Activated naive CD8-positive, alpha-beta T cell treated with anti-CD3 and anti-CD28 coated beads, Interleukin-2, amount 10 ng/mL, durations not matched to agents 7 days and 5 days (primary cell): ENCODE results near the gene BACH1. TPM values are rescaled to one million over a fixed set of nuclear protein-coding genes. Genes with fewer than 3 reads are reported as not detected.
"Not testable (repeated sequence)": the region's sequence is repeated elsewhere in the genome, so short reads cannot be mapped to it uniquely, and the experiment has no call there.

Experiments
- ATAC-seq: fragments of 150-1000 bp; cut with Tn5 transposase; one replicate; pipeline ENCODE4 v1.10.0; 2021; ENCODE audit warnings: low read depth, moderate library complexity
- POLR2A ChIA-PET: fragments of 350-600 bp; sonication (Branson Sonifier 250); formaldehyde crosslinking; loops from one replicate; lab custom pipeline; 2021; ENCODE audit warnings: antibody characterized with exemption; lab: Charles Lee
- DNase-seq: peaks from one replicate; pipeline ENCODE4 v3.0.0; 2021
- H3K27ac Mint-ChIP-seq: one replicate; pipeline ENCODE4 v1.8.0; 2022; ENCODE audit warnings: mild to moderate bottlenecking, mixed read lengths
- H3K27me3 Mint-ChIP-seq: one replicate; pipeline ENCODE4 v1.8.0; 2022; ENCODE audit warnings: mild to moderate bottlenecking, moderate library complexity, mixed read lengths
- H3K36me3 Mint-ChIP-seq: one replicate; pipeline ENCODE4 v1.8.0; 2021; ENCODE audit warnings: mild to moderate bottlenecking, mixed read lengths
- H3K4me1 Mint-ChIP-seq: one replicate; pipeline ENCODE4 v1.8.0; 2021; ENCODE audit warnings: mixed read lengths
- H3K4me3 Mint-ChIP-seq: one replicate; pipeline ENCODE4 v1.8.0; 2022; ENCODE audit warnings: mild to moderate bottlenecking, moderate library complexity, mixed read lengths
- H3K9me3 Mint-ChIP-seq: one replicate; pipeline ENCODE4 v1.8.0; 2021; ENCODE audit warnings: mixed read lengths
- total RNA-seq, 2 experiments: library from RNA; stranded (reverse); gene quantifications; one replicate each; pipeline ENCODE4 v1.2.3, GENCODE V29; 2021

Gene BACH1
- total RNA-seq, 2 experiments from 2014 or later = 33.2 to 35.0 TPM

GRCh38 chr21:29267666-29268065 is 31.1 kb upstream of the BACH1 start:
- H3K9me3 Mint-ChIP-seq = peaks cover 3% of the 10 kb centered on the region
- ATAC-seq (no peak), DNase-seq (no peak)
- H3K27me3 Mint-ChIP-seq = peaks cover 4% of the 10 kb centered on the region
- no peak overlapping the region for H3K27ac Mint-ChIP-seq
- H3K36me3 Mint-ChIP-seq = no peaks in the 10 kb centered on the region
- peaks cover 1% of the 10 kb centered on the region for H3K4me1 Mint-ChIP-seq
- no peak overlapping the region for H3K4me3 Mint-ChIP-seq
- POLR2A ChIA-PET = no interaction called here

GRCh38 chr21:29271927-29272333 is 26.8 kb upstream of the BACH1 start:
- H3K36me3 Mint-ChIP-seq = no peaks in the 10 kb centered on the region
- POLR2A ChIA-PET = no interaction called here
- no peak overlapping the region for H3K27ac Mint-ChIP-seq
- H3K27me3 Mint-ChIP-seq = peaks cover 2% of the 10 kb centered on the region
- no peak for ATAC-seq
- no peaks in the 10 kb centered on the region for H3K9me3 Mint-ChIP-seq
- no peaks in the 10 kb centered on the region for H3K4me1 Mint-ChIP-seq
- no peak for DNase-seq
- no peak overlapping the region for H3K4me3 Mint-ChIP-seq

GRCh38 chr21:29277442-29277841 is 21.3 kb upstream of the BACH1 start:
- H3K27ac Mint-ChIP-seq = no peak overlapping the region
- H3K27me3 Mint-ChIP-seq = peaks cover under 1% of the 10 kb centered on the region
- POLR2A ChIA-PET = no interaction called here
- no peaks in the 10 kb centered on the region for H3K4me1 Mint-ChIP-seq
- H3K9me3 Mint-ChIP-seq = peaks cover 4% of the 10 kb centered on the region
- DNase-seq (no peak), ATAC-seq (no peak)
- H3K36me3 Mint-ChIP-seq = peaks cover 4% of the 10 kb centered on the region
- no peak overlapping the region for H3K4me3 Mint-ChIP-seq

GRCh38 chr21:29279558-29279957 is 19.2 kb upstream of the BACH1 start:
- no peak overlapping the region for H3K4me3 Mint-ChIP-seq
- H3K9me3 Mint-ChIP-seq = peaks cover 8% of the 10 kb centered on the region
- no peaks in the 10 kb centered on the region for H3K27me3 Mint-ChIP-seq
- no peak overlapping the region for H3K27ac Mint-ChIP-seq
- ATAC-seq (no peak), DNase-seq (no peak)
- no peaks in the 10 kb centered on the region for H3K4me1 Mint-ChIP-seq
- POLR2A ChIA-PET = no interaction called here
- peaks cover 4% of the 10 kb centered on the region for H3K36me3 Mint-ChIP-seq

GRCh38 chr21:29281801-29282200 is 16.9 kb upstream of the BACH1 start:
- DNase-seq, H3K4me1 Mint-ChIP-seq, H3K36me3 Mint-ChIP-seq, ATAC-seq, H3K9me3 Mint-ChIP-seq, H3K27ac Mint-ChIP-seq, H3K4me3 Mint-ChIP-seq, POLR2A ChIA-PET, H3K27me3 Mint-ChIP-seq: not testable (repeated sequence)

GRCh38 chr21:29287383-29287782 is 11.3 kb upstream of the BACH1 start:
- POLR2A ChIA-PET = interaction anchor here (1.0 kb wide), 1 partner anchor 11 kb away, joined by 3 read pairs; no protein-coding TSS in a partner anchor
- no peak overlapping the region for H3K27ac Mint-ChIP-seq
- peaks cover 2% of the 10 kb centered on the region for H3K4me1 Mint-ChIP-seq

GRCh38 chr21:29288239-29288638 is 10.5 kb upstream of the BACH1 start:
- Mint-ChIP-seq H3K36me3 (peaks cover 2% of the 10 kb centered on the region), H3K27ac (no peak overlapping the region), H3K4me1 (peaks cover 2% of the 10 kb centered on the region), H3K9me3 (no peaks in the 10 kb centered on the region), H3K27me3 (peaks cover 3% of the 10 kb centered on the region), H3K4me3 (no peak overlapping the region)
- no peak for DNase-seq
- POLR2A ChIA-PET = interaction anchor here (1.0 kb wide), 1 partner anchor 10 kb away, joined by 3 read pairs; no protein-coding TSS in a partner anchor
- ATAC-seq = no peak

More at GRCh38 chr21:29287383-29287782, 11.3 kb upstream of the BACH1 start:
- DNase-seq (no peak), ATAC-seq (no peak)
- peaks cover 2% of the 10 kb centered on the region for H3K36me3 Mint-ChIP-seq
- H3K27me3 Mint-ChIP-seq = peaks cover 3% of the 10 kb centered on the region
- peaks cover 5% of the 10 kb centered on the region for H3K9me3 Mint-ChIP-seq
- H3K4me3 Mint-ChIP-seq = no peak overlapping the region

- Mint-ChIP-seq H3K4me3 (no peak overlapping the region), H3K27me3 (peaks cover 3% of the 10 kb centered on the region), H3K4me1 (peaks cover 2% of the 10 kb centered on the region), H3K36me3 (peaks cover 2% of the 10 kb centered on the region), H3K27ac (no peak overlapping the region), H3K9me3 (no peaks in the 10 kb centered on the region)
- POLR2A ChIA-PET = no interaction called here
- DNase-seq = no peak
- no peak for ATAC-seq
Observed at GRCh38 chr21:29289317-29289716, 9.4 kb upstream of the BACH1 start.

- peaks cover 1% of the 10 kb centered on the region for H3K36me3 Mint-ChIP-seq
- POLR2A ChIA-PET = interaction anchor here (1.2 kb wide), 1 partner anchor 9 kb away, joined by 3 read pairs; no protein-coding TSS in a partner anchor
- peaks cover 2% of the 10 kb centered on the region for H3K27me3 Mint-ChIP-seq
- peaks cover under 1% of the 10 kb centered on the region for H3K9me3 Mint-ChIP-seq
- ATAC-seq (no peak), DNase-seq (no peak)
- H3K4me3 Mint-ChIP-seq = no peak overlapping the region
- H3K4me1 Mint-ChIP-seq = peaks cover 2% of the 10 kb centered on the region
- no peak overlapping the region for H3K27ac Mint-ChIP-seq
Observed at GRCh38 chr21:29290240-29290639, 8.5 kb upstream of the BACH1 start.

- Mint-ChIP-seq H3K27me3 (no peaks in the 10 kb centered on the region), H3K27ac (no peak overlapping the region), H3K4me3 (no peak overlapping the region), H3K9me3 (peaks cover 1% of the 10 kb centered on the region), H3K36me3 (peaks cover 2% of the 10 kb centered on the region), H3K4me1 (peaks cover 4% of the 10 kb centered on the region)
- POLR2A ChIA-PET = no interaction called here
- ATAC-seq (no peak), DNase-seq (no peak)
Observed at GRCh38 chr21:29293495-29293894, 5.2 kb upstream of the BACH1 start.

GRCh38 chr21:29295066-29295650 is 3.6 kb upstream of the BACH1 start:
- peaks cover 1% of the 10 kb centered on the region for H3K9me3 Mint-ChIP-seq
- no peaks in the 10 kb centered on the region for H3K27me3 Mint-ChIP-seq
- no peak for ATAC-seq
- H3K4me1 Mint-ChIP-seq = peaks cover 12% of the 10 kb centered on the region
- no peak overlapping the region for H3K4me3 Mint-ChIP-seq
- no peak overlapping the region for H3K27ac Mint-ChIP-seq
- no peak for DNase-seq
- POLR2A ChIA-PET = interaction anchor here (0.7 kb wide), 1 partner anchor 99 kb away, joined by 5 read pairs; no protein-coding TSS in a partner anchor
- H3K36me3 Mint-ChIP-seq = peaks cover 2% of the 10 kb centered on the region

- Mint-ChIP-seq H3K4me1 (peaks cover 22% of the 10 kb centered on the region), H3K27ac (no peak overlapping the region), H3K27me3 (no peaks in the 10 kb centered on the region), H3K36me3 (peaks cover 3% of the 10 kb centered on the region), H3K9me3 (peaks cover 1% of the 10 kb centered on the region), H3K4me3 (no peak overlapping the region)
- POLR2A ChIA-PET = interaction anchor here (0.6 kb wide), 1 partner anchor 62 kb away, joined by 4 read pairs; no protein-coding TSS in a partner anchor
- ATAC-seq (no peak), DNase-seq (no peak)
Observed at GRCh38 chr21:29296446-29296845, 2.3 kb upstream of the BACH1 start.

- peaks cover 33% of the 10 kb centered on the region for H3K4me1 Mint-ChIP-seq
- no peak overlapping the region for H3K27ac Mint-ChIP-seq
- DNase-seq (no peak), ATAC-seq (no peak)
- peak overlapping the region; percentile 64 for H3K4me3 Mint-ChIP-seq
- POLR2A ChIA-PET = interaction anchor here (0.9 to 3.1 kb wide), 5 partner anchors 10 to 305 kb away, joined by 3 to 18 read pairs (median 11); partner anchors contain the start of genes CCT8 and LTN1
- H3K27me3 Mint-ChIP-seq = no peaks in the 10 kb centered on the region
- H3K36me3 Mint-ChIP-seq = peaks cover 3% of the 10 kb centered on the region
- peaks cover 1% of the 10 kb centered on the region for H3K9me3 Mint-ChIP-seq
Observed at GRCh38 chr21:29297483-29298347, 1.0 kb upstream of the BACH1 start.
